ENCODE results near the gene PTTG1IP.

The PTTG1IP gene

DNA sequence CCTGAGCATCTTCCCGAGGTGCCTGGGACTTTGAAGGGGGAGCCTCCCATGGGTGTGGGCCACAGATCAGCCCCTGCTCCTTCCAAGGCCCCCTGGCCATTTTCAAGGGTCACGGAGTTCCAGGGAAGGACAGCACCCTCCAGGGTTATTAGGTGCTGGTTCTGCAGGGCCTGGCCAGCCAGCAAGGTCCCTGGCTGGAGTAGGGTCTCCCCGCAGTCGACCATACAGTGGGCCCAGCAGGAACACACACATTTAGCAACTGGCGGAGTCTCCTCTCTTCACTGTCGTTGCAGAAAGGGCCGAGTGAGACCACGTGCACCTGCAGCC is 37.9 kb downstream of the PTTG1IP start:
- no peak overlapping the region for H3K23ac ChIP-seq (ENCODE audit: low read length)
- no peak overlapping the region for H3K14ac ChIP-seq (ENCODE audit: low read length)
- no peak overlapping the region for H2AFZ ChIP-seq (ENCODE audit: insufficient read depth, low read length, poor library complexity)
- no peaks in the 10 kb centered on the region for H3K36me3 ChIP-seq (ENCODE audit: control insufficient read depth in 1 of 2, insufficient read depth in 2 of 2, low read length in 2 of 2)
- no peak overlapping the region for H4K12ac ChIP-seq (ENCODE audit: low read depth, low read length)
- no CpG with 5 or more reads among the region's 8 CpGs for WGBS (ENCODE audit: extremely low coverage, insufficient coverage, insufficient read length)
- peaks cover 5 to 9% of the 10 kb centered on the region in 2 experiments for H3K4me1 ChIP-seq (ENCODE audit: control insufficient read depth in 1 of 2, insufficient read depth in 2 of 2, low read length in 2 of 2)
- H3K4me2 ChIP-seq (ENCODE audit: low read length), result no peak overlapping the region
- no peaks in the 10 kb centered on the region for H3K27me3 ChIP-seq (ENCODE audit: insufficient read depth, low read length)
- H3K9ac ChIP-seq (ENCODE audit: low read length), result no peak overlapping the region
- no peak overlapping the region for H3K18ac ChIP-seq (ENCODE audit: low read length)
- H2AK5ac ChIP-seq (ENCODE audit: low read length), result no peak overlapping the region
- no peaks in the 10 kb centered on the region for H3K9me3 ChIP-seq (ENCODE audit: insufficient read depth, low read depth, low read length)
- H4K8ac ChIP-seq (ENCODE audit: low read depth, low read length), result no peak overlapping the region
- no peak overlapping the region for H3K27ac ChIP-seq (ENCODE audit: low read depth, low read length)
- H2BK12ac ChIP-seq (ENCODE audit: low read length), result no peak overlapping the region
- no peaks in the 10 kb centered on the region for H3K79me1 ChIP-seq (ENCODE audit: low read length)
- no peak overlapping the region for H3K4me3 ChIP-seq (ENCODE audit: low read depth, low read length)
- no peak overlapping the region for H2BK120ac ChIP-seq (ENCODE audit: insufficient read depth, low read length, poor library complexity)
- no peaks in the 10 kb centered on the region for H3K79me2 ChIP-seq (ENCODE audit: control insufficient read depth, insufficient read depth, low read length, poor library complexity)
- H4K91ac ChIP-seq (ENCODE audit: low read depth, low read length), result no peak overlapping the region
- H2BK5ac ChIP-seq (ENCODE audit: low read depth, low read length, poor library complexity), result no peak overlapping the region
- no peak for DNase-seq
- no peak overlapping the region for H3K4ac ChIP-seq (ENCODE audit: low read depth, low read length)

GRCh38 chr21:44834951-44835646 is 38.4 kb downstream of the PTTG1IP start:
- Histone ChIP-seq H3K27me3 (ENCODE audit: insufficient read depth, low read length) (no peaks in the 10 kb centered on the region), H3K4me2 (ENCODE audit: low read length) (no peak overlapping the region), H2AFZ (ENCODE audit: insufficient read depth, low read length, poor library complexity) (no peak overlapping the region), H3K36me3 (ENCODE audit: control insufficient read depth in 1 of 2, insufficient read depth in 2 of 2, low read length in 2 of 2) (no peaks in the 10 kb centered on the region), H3K4ac (ENCODE audit: low read depth, low read length) (no peak overlapping the region), H3K14ac (ENCODE audit: low read length) (no peak overlapping the region), H2BK12ac (ENCODE audit: low read length) (no peak overlapping the region), H3K9me3 (ENCODE audit: insufficient read depth, low read depth, low read length) (no peaks in the 10 kb centered on the region), H3K79me2 (ENCODE audit: control insufficient read depth, insufficient read depth, low read length, poor library complexity) (no peaks in the 10 kb centered on the region), H3K4me1 (ENCODE audit: control insufficient read depth in 1 of 2, insufficient read depth in 2 of 2, low read length in 2 of 2) (peaks cover 5 to 9% of the 10 kb centered on the region in 2 experiments), H3K79me1 (ENCODE audit: low read length) (no peaks in the 10 kb centered on the region), H3K23ac (ENCODE audit: low read length) (no peak overlapping the region), H3K27ac (ENCODE audit: low read depth, low read length) (no peak overlapping the region), H3K4me3 (ENCODE audit: low read depth, low read length) (no peak overlapping the region), H2BK5ac (ENCODE audit: low read depth, low read length, poor library complexity) (no peak overlapping the region), H3K18ac (ENCODE audit: low read length) (no peak overlapping the region), H4K91ac (ENCODE audit: low read depth, low read length) (no peak overlapping the region), H2BK120ac (ENCODE audit: insufficient read depth, low read length, poor library complexity) (no peak overlapping the region), H2AK5ac (ENCODE audit: low read length) (no peak overlapping the region), H4K12ac (ENCODE audit: low read depth, low read length) (no peak overlapping the region), H3K9ac (ENCODE audit: low read length) (no peak overlapping the region), H4K8ac (ENCODE audit: low read depth, low read length) (no peak overlapping the region)
- WGBS (ENCODE audit: extremely low coverage, insufficient coverage, insufficient read length), result no CpG with 5 or more reads among the region's 29 CpGs
- no peak for DNase-seq

- no peak overlapping the region for H2BK12ac ChIP-seq (ENCODE audit: low read length)
- no peaks in the 10 kb centered on the region for H3K79me1 ChIP-seq (ENCODE audit: low read length)
- no peaks in the 10 kb centered on the region for H3K9me3 ChIP-seq (ENCODE audit: insufficient read depth, low read depth, low read length)
- no peak overlapping the region for H3K9ac ChIP-seq (ENCODE audit: low read length)
- no peak overlapping the region for H4K91ac ChIP-seq (ENCODE audit: low read depth, low read length)
- H4K12ac ChIP-seq (ENCODE audit: low read depth, low read length), result no peak overlapping the region
- H3K4me1 ChIP-seq (ENCODE audit: control insufficient read depth in 1 of 2, insufficient read depth in 2 of 2, low read length in 2 of 2), result peaks cover 5 to 9% of the 10 kb centered on the region in 2 experiments
- H3K27ac ChIP-seq (ENCODE audit: low read depth, low read length), result no peak overlapping the region
- H2AFZ ChIP-seq (ENCODE audit: insufficient read depth, low read length, poor library complexity), result no peak overlapping the region
- H3K4me2 ChIP-seq (ENCODE audit: low read length), result no peak overlapping the region
- no peak for DNase-seq
- H3K79me2 ChIP-seq (ENCODE audit: control insufficient read depth, insufficient read depth, low read length, poor library complexity), result no peaks in the 10 kb centered on the region
- no peak overlapping the region for H3K4ac ChIP-seq (ENCODE audit: low read depth, low read length)
- no peak overlapping the region for H2BK120ac ChIP-seq (ENCODE audit: insufficient read depth, low read length, poor library complexity)
- H3K18ac ChIP-seq (ENCODE audit: low read length), result no peak overlapping the region
- WGBS (ENCODE audit: extremely low coverage, insufficient coverage, insufficient read length), result no CpG with 5 or more reads among the region's 26 CpGs
- H3K23ac ChIP-seq (ENCODE audit: low read length), result no peak overlapping the region
- no peaks in the 10 kb centered on the region for H3K27me3 ChIP-seq (ENCODE audit: insufficient read depth, low read length)
- H3K4me3 ChIP-seq (ENCODE audit: low read depth, low read length), result no peak overlapping the region
- no peak overlapping the region for H3K14ac ChIP-seq (ENCODE audit: low read length)
- no peak overlapping the region for H4K8ac ChIP-seq (ENCODE audit: low read depth, low read length)
- H3K36me3 ChIP-seq (ENCODE audit: control insufficient read depth in 1 of 2, insufficient read depth in 2 of 2, low read length in 2 of 2), result no peaks in the 10 kb centered on the region
- no peak overlapping the region for H2AK5ac ChIP-seq (ENCODE audit: low read length)
- no peak overlapping the region for H2BK5ac ChIP-seq (ENCODE audit: low read depth, low read length, poor library complexity)
These were observed 39.1 kb downstream of the PTTG1IP start for GRCh38 chr21:44834231-44834950.

GRCh38 chr21:44833663-44834062 is 39.8 kb downstream of the PTTG1IP start:
- H3K4me3 ChIP-seq (ENCODE audit: low read depth, low read length), result no peak overlapping the region
- H3K9ac ChIP-seq (ENCODE audit: low read length), result no peak overlapping the region
- H3K4me2 ChIP-seq (ENCODE audit: low read length), result no peak overlapping the region
- no peak overlapping the region for H3K23ac ChIP-seq (ENCODE audit: low read length)
- H2AFZ ChIP-seq (ENCODE audit: insufficient read depth, low read length, poor library complexity), result no peak overlapping the region
- no peak overlapping the region for H3K18ac ChIP-seq (ENCODE audit: low read length)
- no peak overlapping the region for H4K8ac ChIP-seq (ENCODE audit: low read depth, low read length)
- H2AK5ac ChIP-seq (ENCODE audit: low read length), result no peak overlapping the region
- no peaks in the 10 kb centered on the region for H3K79me2 ChIP-seq (ENCODE audit: control insufficient read depth, insufficient read depth, low read length, poor library complexity)
- peaks cover 5 to 9% of the 10 kb centered on the region in 2 experiments for H3K4me1 ChIP-seq (ENCODE audit: control insufficient read depth in 1 of 2, insufficient read depth in 2 of 2, low read length in 2 of 2)
- H3K14ac ChIP-seq (ENCODE audit: low read length), result no peak overlapping the region
- H3K4ac ChIP-seq (ENCODE audit: low read depth, low read length), result no peak overlapping the region
- no peak for DNase-seq
- H4K91ac ChIP-seq (ENCODE audit: low read depth, low read length), result no peak overlapping the region
- no peak overlapping the region for H3K27ac ChIP-seq (ENCODE audit: low read depth, low read length)
- WGBS (ENCODE audit: extremely low coverage, insufficient coverage, insufficient read length), result no CpG with 5 or more reads among the region's 5 CpGs
- H2BK120ac ChIP-seq (ENCODE audit: insufficient read depth, low read length, poor library complexity), result no peak overlapping the region
- H3K9me3 ChIP-seq (ENCODE audit: insufficient read depth, low read depth, low read length), result no peaks in the 10 kb centered on the region
- H4K12ac ChIP-seq (ENCODE audit: low read depth, low read length), result no peak overlapping the region
- H3K36me3 ChIP-seq (ENCODE audit: control insufficient read depth in 1 of 2, insufficient read depth in 2 of 2, low read length in 2 of 2), result no peaks in the 10 kb centered on the region
- no peaks in the 10 kb centered on the region for H3K27me3 ChIP-seq (ENCODE audit: insufficient read depth, low read length)
- no peaks in the 10 kb centered on the region for H3K79me1 ChIP-seq (ENCODE audit: low read length)
- no peak overlapping the region for H2BK5ac ChIP-seq (ENCODE audit: low read depth, low read length, poor library complexity)
- no peak overlapping the region for H2BK12ac ChIP-seq (ENCODE audit: low read length)

Data from trophoblast cell (in vitro differentiated cells and primary cell).